Measurements from ENCODE around the gene RARRES2. TPM values are rescaled to one million over a fixed set of nuclear protein-coding genes. Genes with fewer than 3 reads are reported as not detected.

The RARRES2 gene
- total RNA-seq, 2 donors from 2014 or later, result 76.4 to 102 TPM

- Histone ChIP-seq H3K4me3 (no peak overlapping the region), H3K4me1 (ENCODE audit: control insufficient read depth in 1 of 2, low read depth in 2 of 2) (peaks cover 8 to 23% of the 10 kb centered on the region in 2 donors), H3K9me3 (no peaks in the 10 kb centered on the region), H3K27ac (no peak overlapping the region), H3K36me3 (no peaks in the 10 kb centered on the region), H3K27me3 (replicated peaks; ENCODE audit: insufficient read depth) (no peaks in the 10 kb centered on the region)
- DNase-seq (ENCODE audit: low spot score) (no peak), ATAC-seq (ENCODE audit: insufficient number of reproducible peaks, low FRiP score, low read depth) (no peak)
- TF ChIP-seq CTCF (IDR thresholded peaks at IDR 0.05), result no peak
Observed at GRCh38 chr7:150365673-150366398, 24.4 kb upstream of the RARRES2 start.

DNA sequence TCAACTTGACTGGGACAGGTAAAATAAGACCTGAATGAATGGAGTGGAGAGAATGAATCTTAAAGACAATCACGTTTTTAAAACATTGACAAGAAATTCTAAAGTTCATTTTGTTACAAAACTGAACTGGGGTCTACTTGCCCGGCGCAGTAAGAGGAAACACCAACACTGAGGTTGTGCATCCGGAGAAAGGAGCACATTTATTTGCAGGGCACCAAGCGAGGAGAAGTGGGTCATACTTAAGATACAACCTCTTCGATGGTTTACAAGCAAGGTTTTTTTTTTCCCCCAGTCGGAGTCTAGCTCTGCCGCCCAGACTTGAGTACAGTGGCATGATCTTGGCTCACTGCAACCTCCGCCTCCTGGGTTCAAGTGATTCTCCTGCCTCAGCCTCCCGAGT lies 23.8 kb upstream of the RARRES2 start:
- Histone ChIP-seq H3K4me3 (no peak overlapping the region), H3K4me1 (ENCODE audit: control insufficient read depth in 1 of 2, low read depth in 2 of 2) (peaks cover 8 to 17% of the 10 kb centered on the region in 2 donors), H3K9me3 (no peaks in the 10 kb centered on the region), H3K27me3 (replicated peaks; ENCODE audit: insufficient read depth) (no peaks in the 10 kb centered on the region), H3K27ac (no peak overlapping the region), H3K36me3 (no peaks in the 10 kb centered on the region)
- DNase-seq (ENCODE audit: low spot score) (no peak), ATAC-seq (ENCODE audit: insufficient number of reproducible peaks, low FRiP score, low read depth) (no peak)
- TF ChIP-seq CTCF (IDR thresholded peaks at IDR 0.05), result no peak

- H3K9me3 ChIP-seq, result no peaks in the 10 kb centered on the region
- no peaks in the 10 kb centered on the region for H3K36me3 ChIP-seq
- no peak overlapping the region for H3K27ac ChIP-seq
- TF ChIP-seq CTCF (IDR thresholded peaks at IDR 0.05), result no peak
- DNase-seq (ENCODE audit: low spot score) (no peak), ATAC-seq (ENCODE audit: insufficient number of reproducible peaks, low FRiP score, low read depth) (no peak)
- H3K4me1 ChIP-seq (ENCODE audit: control insufficient read depth in 1 of 2, low read depth in 2 of 2), result peaks cover 0 to 6% of the 10 kb centered on the region in 2 donors
- H3K27me3 ChIP-seq (replicated peaks; ENCODE audit: insufficient read depth), result no peaks in the 10 kb centered on the region
- no peak overlapping the region for H3K4me3 ChIP-seq
Observed at GRCh38 chr7:150363872-150364271, 22.4 kb upstream of the RARRES2 start.

DNA sequence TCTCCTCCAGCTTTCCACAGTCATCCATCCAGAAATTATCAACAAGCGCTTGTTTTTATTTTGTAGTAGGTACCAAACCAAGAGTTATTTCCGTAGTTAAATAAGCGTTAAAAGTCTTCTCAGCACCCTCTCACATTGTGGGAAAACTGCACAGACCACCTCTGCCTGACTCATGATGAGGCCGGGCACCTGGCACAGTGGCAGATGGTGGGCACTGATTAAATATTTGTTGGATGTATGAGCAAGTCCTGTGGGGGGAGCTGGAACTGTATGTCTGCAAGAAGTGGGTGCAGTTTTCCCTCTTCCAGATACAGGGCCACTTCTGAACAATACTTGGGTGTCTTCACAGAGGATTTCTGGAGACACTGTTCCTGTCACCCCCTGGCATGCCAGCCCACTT lies 21.9 kb upstream of the RARRES2 start:
- Histone ChIP-seq H3K36me3 (no peaks in the 10 kb centered on the region), H3K27me3 (replicated peaks; ENCODE audit: insufficient read depth) (no peaks in the 10 kb centered on the region), H3K4me3 (no peak overlapping the region), H3K4me1 (ENCODE audit: control insufficient read depth in 1 of 2, low read depth in 2 of 2) (peaks cover 0 to 6% of the 10 kb centered on the region in 2 donors), H3K9me3 (no peaks in the 10 kb centered on the region), H3K27ac (no peak overlapping the region)
- ATAC-seq (ENCODE audit: insufficient number of reproducible peaks, low FRiP score, low read depth) (no peak), DNase-seq (ENCODE audit: low spot score) (no peak)
- TF ChIP-seq CTCF (IDR thresholded peaks at IDR 0.05), result no peak

DNA sequence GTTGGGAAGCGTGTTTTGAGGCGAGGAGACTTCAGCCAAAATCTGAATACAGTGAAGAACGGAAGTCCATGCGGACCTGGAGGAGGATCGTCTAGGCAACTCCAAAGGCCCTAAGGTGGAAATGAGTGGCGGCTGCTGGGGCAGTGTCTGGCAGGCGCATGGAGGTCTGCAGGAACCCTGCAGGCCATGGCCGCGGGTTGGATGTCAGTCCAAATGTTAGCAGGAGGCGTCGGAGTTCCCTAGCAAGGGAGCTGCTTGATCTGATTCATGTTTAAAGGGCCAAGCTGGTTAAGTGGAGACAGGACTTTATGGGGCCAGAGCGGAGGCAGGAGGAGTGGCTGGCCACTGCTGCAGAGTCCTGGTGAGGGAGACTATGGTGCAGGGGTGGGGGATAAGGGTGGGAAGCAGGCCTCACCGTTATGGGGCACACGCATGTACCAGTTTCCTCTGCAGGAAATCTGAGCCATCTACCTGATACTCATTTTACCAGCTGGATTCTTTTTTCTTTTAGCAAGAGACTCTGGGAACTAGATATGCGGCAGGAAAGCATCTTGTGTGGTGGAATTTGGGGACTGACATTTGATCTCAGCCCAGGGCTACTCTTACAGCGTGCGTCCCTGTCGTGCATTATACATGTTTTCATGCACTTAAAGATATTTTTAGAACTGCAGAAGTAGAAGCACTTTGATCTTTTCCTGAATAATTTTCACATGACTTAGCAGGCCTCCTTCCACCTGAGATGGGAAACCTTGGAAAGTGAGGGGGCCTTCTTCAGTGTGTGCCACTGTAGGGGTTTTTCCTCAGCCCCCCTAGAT lies 20.6 kb upstream of the RARRES2 start:
- Histone ChIP-seq H3K9me3 (no peaks in the 10 kb centered on the region), H3K27me3 (replicated peaks; ENCODE audit: insufficient read depth) (no peaks in the 10 kb centered on the region), H3K4me3 (no peak overlapping the region), H3K4me1 (ENCODE audit: control insufficient read depth in 1 of 2, low read depth in 2 of 2) (no peaks in the 10 kb centered on the region), H3K36me3 (no peaks in the 10 kb centered on the region), H3K27ac (no peak overlapping the region)
- ATAC-seq (ENCODE audit: insufficient number of reproducible peaks, low FRiP score, low read depth), result no peak
- no peak for DNase-seq (ENCODE audit: low spot score)
- TF ChIP-seq CTCF (IDR thresholded peaks at IDR 0.05), result no peak

Measured in thoracic aorta (tissue), 2 donors.